ENCODE data around the gene MAD1L1. TPM values are rescaled to one million over a fixed set of nuclear protein-coding genes. Genes with fewer than 3 reads are reported as not detected.
A peak's percentile ranks its signal among the peaks of the same experiment; 100 is the strongest.

Gene MAD1L1
- total and polyA plus RNA-seq, 2 of the 8 experiments (the other 6 are each of a cell fraction or from before 2014, with no cell fraction given): 40.4 to 44.6 TPM

GRCh38 chr7:1883031-1883761, 349.5 kb downstream of the MAD1L1 start:
- Histone ChIP-seq H2BK15ac (ENCODE audit: low read length) (no peak overlapping the region), H3K79me2 (ENCODE audit: control insufficient read depth in 1 of 2, insufficient read depth in 2 of 2, low read length in 2 of 2) (no peaks in the 10 kb centered on the region), H3K9me3 (ENCODE audit: insufficient read depth in 2 of 2, low read depth in 1 of 2, low read length in 1 of 2) (peaks cover 9 to 12% of the 10 kb centered on the region in 2 experiments; a peak in 3 of 4 replicates), H3K18ac (ENCODE audit: extremely low read depth, low read length) (no peak overlapping the region), H2AK5ac (ENCODE audit: low read depth, low read length) (no peak overlapping the region), H3K27me3 (replicated peaks in 1 of 4; ENCODE audit: control insufficient read depth in 3 of 4, extremely low read depth in 1 of 4, insufficient read depth in 3 of 4, low read length in 3 of 4) (no peaks in the 10 kb centered on the region), H3K14ac (ENCODE audit: insufficient read length) (no peak overlapping the region), H3K23me2 (ENCODE audit: low read depth, low read length) (no peaks in the 10 kb centered on the region), H2BK5ac (ENCODE audit: low read depth, low read length) (no peak overlapping the region), H3K27ac (ENCODE audit: low read depth, low read length) (no peak overlapping the region), H2BK20ac (ENCODE audit: low read length) (no peak overlapping the region), H3K4me3 (ENCODE audit: extremely low read depth in 1 of 4, insufficient read depth in 2 of 4, low read depth in 3 of 4, low read length in 4 of 4) (no peak overlapping the region), H4K8ac (ENCODE audit: extremely low read depth, insufficient read depth, low read length) (no peak overlapping the region), H3K4me2 (ENCODE audit: insufficient read depth in 1 of 2, low read depth in 2 of 2, low read length in 2 of 2) (no peak overlapping the region), H2AFZ (ENCODE audit: low read length) (no peak overlapping the region), H3K9ac (replicated peaks in 1 of 4; ENCODE audit: extremely low read depth in 1 of 4, low read depth in 3 of 4, low read length in 3 of 4) (no peak overlapping the region), H3K56ac (replicated peaks; ENCODE audit: insufficient read length, low read depth, low read length) (no peak overlapping the region), H3K23ac (ENCODE audit: insufficient read length) (no peak overlapping the region), H4K91ac (replicated peaks; ENCODE audit: insufficient read length, low read length) (no peak overlapping the region), H3K4ac (replicated peaks; ENCODE audit: insufficient read length, low read depth, low read length) (no peak overlapping the region), H4K5ac (ENCODE audit: insufficient read length, low read depth, low read length) (no peak overlapping the region), H3K79me1 (ENCODE audit: low read depth, low read length) (0 out of 2 replicates have a peak, but pooled peaks cover 4% of the 10 kb centered on the region), H2BK12ac (ENCODE audit: low read depth, low read length) (no peak overlapping the region), H4K20me1 (replicated peaks in 1 of 2; ENCODE audit: control insufficient read depth in 1 of 2, insufficient read depth in 2 of 2, low read length in 2 of 2) (peaks cover 0 to 16% of the 10 kb centered on the region in 2 experiments), H3K36me3 (ENCODE audit: control insufficient read depth in 2 of 4, insufficient read depth in 4 of 4, low read length in 3 of 4) (peaks cover 0 to 11% (median 10%) of the 10 kb centered on the region in 4 experiments; a peak in 4 of 8 replicates), H2BK120ac (replicated peaks; ENCODE audit: low read depth, low read length) (no peak overlapping the region), H3K4me1 (replicated peaks in 1 of 4; ENCODE audit: control insufficient read depth in 3 of 4, insufficient read depth in 4 of 4, low read length in 3 of 4) (peaks cover 0 to 6% (median under 1%) of the 10 kb centered on the region in 4 experiments; a peak in 1 of 7 replicates)
- CTCF ChIA-PET (ENCODE audit: partially characterized antibody): interaction anchor here (0.6 to 5.6 kb wide), 44 partner anchors 8 to 409 kb away, joined by 3 to 49 read pairs (median 4); no protein-coding TSS in a partner anchor
- WGBS, 2 experiments (ENCODE audit: extremely low coverage in 1 of 2, insufficient coverage in 1 of 2, insufficient read length in 1 of 2, insufficient replicate concordance in 2 of 2, low coverage in 1 of 2, low lambda C conversion rate in 2 of 2, missing lambda C conversion rate in 1 of 2): 86% methylated on average over 18 of the region's 18 CpGs; no CpG with 5 or more reads in 1 of the 2 experiments
- FAIRE-seq (no peak), DNase-seq (ENCODE audit: low read depth in 1 of 2, low spot score in 2 of 2) (peak in 1 of 2 experiments; percentile 60)
- POLR2A ChIA-PET (ENCODE audit: partially characterized antibody): interaction anchor here (1.0 kb wide), 1 partner anchor 471 kb away, joined by 3 read pairs; no protein-coding TSS in a partner anchor
- no peak for TF ChIP-seq RBBP5 (IDR thresholded peaks at IDR 0.05; ENCODE audit: borderline replicate concordance, low read depth, low read length)
- no peak for TF ChIP-seq SIX5 (IDR thresholded peaks at IDR 0.05; ENCODE audit: low read depth, low read length)
- TF ChIP-seq TAF7 (optimal IDR thresholded peaks at IDR 0.05; ENCODE audit: borderline replicate concordance, low read depth, low read length): no peak
- TF ChIP-seq, protein P1, sequence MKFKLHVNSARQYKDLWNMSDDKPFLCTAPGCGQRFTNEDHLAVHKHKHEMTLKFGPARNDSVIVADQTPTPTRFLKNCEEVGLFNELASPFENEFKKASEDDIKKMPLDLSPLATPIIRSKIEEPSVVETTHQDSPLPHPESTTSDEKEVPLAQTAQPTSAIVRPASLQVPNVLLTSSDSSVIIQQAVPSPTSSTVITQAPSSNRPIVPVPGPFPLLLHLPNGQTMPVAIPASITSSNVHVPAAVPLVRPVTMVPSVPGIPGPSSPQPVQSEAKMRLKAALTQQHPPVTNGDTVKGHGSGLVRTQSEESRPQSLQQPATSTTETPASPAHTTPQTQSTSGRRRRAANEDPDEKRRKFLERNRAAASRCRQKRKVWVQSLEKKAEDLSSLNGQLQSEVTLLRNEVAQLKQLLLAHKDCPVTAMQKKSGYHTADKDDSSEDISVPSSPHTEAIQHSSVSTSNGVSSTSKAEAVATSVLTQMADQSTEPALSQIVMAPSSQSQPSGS (IDR thresholded peaks at IDR 0.05; ENCODE audit: low read length): no peak
- TF ChIP-seq, protein P2, sequence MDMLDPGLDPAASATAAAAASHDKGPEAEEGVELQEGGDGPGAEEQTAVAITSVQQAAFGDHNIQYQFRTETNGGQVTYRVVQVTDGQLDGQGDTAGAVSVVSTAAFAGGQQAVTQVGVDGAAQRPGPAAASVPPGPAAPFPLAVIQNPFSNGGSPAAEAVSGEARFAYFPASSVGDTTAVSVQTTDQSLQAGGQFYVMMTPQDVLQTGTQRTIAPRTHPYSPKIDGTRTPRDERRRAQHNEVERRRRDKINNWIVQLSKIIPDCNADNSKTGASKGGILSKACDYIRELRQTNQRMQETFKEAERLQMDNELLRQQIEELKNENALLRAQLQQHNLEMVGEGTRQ (IDR thresholded peaks at IDR 0.05; ENCODE audit: low read length): no peak
- TF ChIP-seq YY1 (IDR thresholded peaks at IDR 0.05; ENCODE audit: low read depth, low read length): no peak
- no peak for TF ChIP-seq HDAC2 (IDR thresholded peaks at IDR 0.05; ENCODE audit: borderline replicate concordance in 1 of 2, low read depth in 2 of 2, low read length in 2 of 2)
- TF ChIP-seq KDM4A (IDR thresholded peaks at IDR 0.05; ENCODE audit: low read depth, low read length, severe bottlenecking): no peak
